ENCODE results near the gene FAM107B. TPM values are rescaled to one million over a fixed set of nuclear protein-coding genes. Genes with fewer than 3 reads are reported as not detected.
A peak's percentile ranks its signal among the peaks of the same experiment; 100 is the strongest.

FAM107B gene
- total RNA-seq, 4 donors from 2014 or later, result 19.5 to 35.2 (median 25.6) TPM

GRCh38 chr10:14603534-14604102 is 171.1 kb downstream of the FAM107B start:
- DNase-seq (ENCODE audit: low spot score in 2 of 2), result peak in 1 of 2 donors; percentile 72
- H3K27me3 ChIP-seq, result no peaks in the 10 kb centered on the region
- no peaks in the 10 kb centered on the region for H3K9me3 ChIP-seq
- peaks cover 36% of the 10 kb centered on the region for H3K4me1 ChIP-seq
- no peak for TF ChIP-seq POLR2A (IDR thresholded peaks at IDR 0.05)
- no peak for TF ChIP-seq CTCF (IDR thresholded peaks at IDR 0.05)
- no peak for TF ChIP-seq EP300 (IDR thresholded peaks at IDR 0.05)
- TF ChIP-seq POLR2AphosphoS5 (IDR thresholded peaks at IDR 0.05), result no peak
- peak overlapping the region; percentile 73 for H3K4me3 ChIP-seq
- peak overlapping the region; percentile 64 for H3K27ac ChIP-seq
- H3K36me3 ChIP-seq, result peaks cover 2% of the 10 kb centered on the region
- WGBS, result 0% methylated on average over 8 of the region's 58 CpGs

DNA sequence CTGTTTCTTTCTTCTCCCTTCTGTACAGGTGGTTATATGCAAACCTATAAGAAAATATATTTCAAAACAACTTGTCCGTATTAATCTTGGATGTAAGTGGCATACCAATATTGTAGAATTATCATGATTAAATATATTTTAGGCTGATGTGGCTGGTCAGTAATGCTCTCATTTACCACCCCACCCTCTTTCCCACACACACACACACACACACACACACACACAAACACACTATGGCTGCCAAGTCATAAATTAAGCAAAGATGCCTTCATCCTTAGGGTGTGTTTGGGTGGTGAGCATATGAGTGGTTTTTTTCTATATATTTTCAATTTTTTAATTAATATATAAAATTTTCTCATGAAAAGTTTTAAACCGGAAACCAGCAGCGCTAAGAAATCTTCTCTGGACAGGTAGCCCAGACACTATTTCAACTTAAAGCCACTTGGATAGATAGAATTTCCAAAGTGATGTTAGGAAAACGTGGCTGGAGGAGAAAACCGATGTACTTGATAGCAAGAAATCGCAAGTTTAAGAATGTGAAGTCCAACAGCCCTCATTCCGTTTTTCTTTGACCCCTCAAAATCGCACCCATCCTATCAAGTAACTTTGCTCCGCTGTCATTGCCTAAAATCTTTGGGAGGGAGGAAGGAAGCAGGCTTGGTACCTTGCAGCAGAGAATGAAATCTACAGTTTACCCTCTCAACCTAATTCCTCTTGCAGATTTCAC is 171.7 kb downstream of the FAM107B start:
- Histone ChIP-seq H3K4me3 (peak overlapping the region; percentile 73), H3K36me3 (peaks cover 2% of the 10 kb centered on the region), H3K27me3 (no peaks in the 10 kb centered on the region), H3K4me1 (peaks cover 36% of the 10 kb centered on the region), H3K9me3 (no peaks in the 10 kb centered on the region), H3K27ac (no peak overlapping the region)
- DNase-seq (ENCODE audit: low spot score in 2 of 2), result no peak
- WGBS, result 17% methylated on average over 9 of the region's 9 CpGs
- no peak for TF ChIP-seq POLR2AphosphoS5 (IDR thresholded peaks at IDR 0.05)
- TF ChIP-seq POLR2A (IDR thresholded peaks at IDR 0.05), result no peak
- no peak for TF ChIP-seq EP300 (IDR thresholded peaks at IDR 0.05)
- TF ChIP-seq CTCF (IDR thresholded peaks at IDR 0.05), result no peak

- 18% methylated on average over 16 of the region's 16 CpGs for WGBS
- peaks cover 2% of the 10 kb centered on the region for H3K36me3 ChIP-seq
- no peaks in the 10 kb centered on the region for H3K27me3 ChIP-seq
- peak overlapping the region; percentile 6 for H3K4me3 ChIP-seq
- no peak for DNase-seq (ENCODE audit: low spot score in 2 of 2)
- H3K9me3 ChIP-seq, result no peaks in the 10 kb centered on the region
- peaks cover 36% of the 10 kb centered on the region for H3K4me1 ChIP-seq
- no peak overlapping the region for H3K27ac ChIP-seq
- TF ChIP-seq POLR2AphosphoS5 (IDR thresholded peaks at IDR 0.05), result no peak
- no peak for TF ChIP-seq CTCF (IDR thresholded peaks at IDR 0.05)
- TF ChIP-seq POLR2A (IDR thresholded peaks at IDR 0.05), result no peak
- no peak for TF ChIP-seq EP300 (IDR thresholded peaks at IDR 0.05)
Measured at GRCh38 chr10:14601872-14602725, 172.6 kb downstream of the FAM107B start.

GRCh38 chr10:14601326-14601725 is 173.4 kb downstream of the FAM107B start:
- TF ChIP-seq CTCF (IDR thresholded peaks at IDR 0.05), result no peak
- TF ChIP-seq POLR2A (IDR thresholded peaks at IDR 0.05), result no peak
- no peak for TF ChIP-seq POLR2AphosphoS5 (IDR thresholded peaks at IDR 0.05)
- no peak for TF ChIP-seq EP300 (IDR thresholded peaks at IDR 0.05)
- Histone ChIP-seq H3K27me3 (no peaks in the 10 kb centered on the region), H3K4me1 (peaks cover 36% of the 10 kb centered on the region), H3K27ac (no peak overlapping the region), H3K36me3 (peaks cover 2% of the 10 kb centered on the region), H3K4me3 (no peak overlapping the region), H3K9me3 (no peaks in the 10 kb centered on the region)
- 67% methylated on average over 4 of the region's 4 CpGs for WGBS
- DNase-seq (ENCODE audit: low spot score in 2 of 2), result no peak

DNA sequence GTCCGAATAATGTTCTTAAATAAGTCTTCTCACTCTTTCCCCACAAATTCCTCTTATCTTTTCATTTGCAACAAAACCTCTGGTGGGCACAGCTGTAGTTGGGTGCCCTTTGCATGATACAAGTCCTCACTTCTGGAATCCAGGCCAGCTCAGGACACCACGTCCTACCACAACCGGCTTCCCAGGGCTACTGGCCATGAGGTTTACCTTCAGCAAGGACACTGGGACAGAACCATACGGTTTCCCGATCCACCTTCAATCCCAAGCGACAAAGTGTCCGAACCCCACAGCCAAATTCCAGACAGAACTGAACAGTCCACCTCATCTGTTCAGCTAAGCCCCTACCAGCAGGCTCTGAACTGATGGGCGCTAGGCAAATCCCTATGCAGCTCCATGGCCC is 174.6 kb downstream of the FAM107B start:
- no peak for TF ChIP-seq POLR2AphosphoS5 (IDR thresholded peaks at IDR 0.05)
- TF ChIP-seq POLR2A (IDR thresholded peaks at IDR 0.05), result no peak
- TF ChIP-seq EP300 (IDR thresholded peaks at IDR 0.05), result no peak
- TF ChIP-seq CTCF (IDR thresholded peaks at IDR 0.05), result no peak
- Histone ChIP-seq H3K27me3 (no peaks in the 10 kb centered on the region), H3K27ac (no peak overlapping the region), H3K9me3 (no peaks in the 10 kb centered on the region), H3K36me3 (peaks cover 2% of the 10 kb centered on the region), H3K4me3 (no peak overlapping the region), H3K4me1 (peaks cover 31% of the 10 kb centered on the region)
- no peak for DNase-seq (ENCODE audit: low spot score in 2 of 2)
- 96% methylated on average over 8 of the region's 8 CpGs for WGBS

Data from suprapubic skin (tissue), 4 donors.